Neural progenitor cell (in vitro differentiated cells): ENCODE data around the gene TIGD3.

ENCODE experiments used
- CTCF ChIP-seq: fragments of 200-600 bp; sonication (generic); IDR thresholded peaks from 2 replicates; pipeline ENCODE4 v1.5.1; 2017; ENCODE audit warnings: antibody characterized with exemption, mild to moderate bottlenecking
- EZH2 ChIP-seq: fragments of 200-600 bp; sonication (generic); IDR thresholded peaks from 2 replicates; pipeline ENCODE4 v1.6.1; 2017; ENCODE audit warnings: antibody characterized with exemption, mild to moderate bottlenecking, moderate library complexity

GRCh38 chr11:65353900-65354264 lies 669 bp upstream of the TIGD3 start:
- TF ChIP-seq CTCF (no peak), EZH2 (no peak)
